B cell (primary cell): Measurements from ENCODE around the gene CUBN. TPM values are rescaled to one million over a fixed set of nuclear protein-coding genes. Genes with fewer than 3 reads are reported as not detected.

Experiments used
- ATAC-seq: fragments of 200-7000 bp; cut with Tn5 transposase; one replicate; pipeline ENCODE4 v1.10.0; 2021; ENCODE audit warnings: low read depth, mild to moderate bottlenecking, moderate number of reproducible peaks, moderate library complexity
- CTCF ChIA-PET: fragments of 350-600 bp; sonication (Branson Sonifier 250); formaldehyde crosslinking; loops from one replicate; lab custom pipeline; 2021; ENCODE audit warnings: antibody characterized with exemption, inconsistent platforms; lab: Charles Lee
- POLR2A ChIA-PET: fragments of 350-600 bp; sonication (Branson Sonifier 250); formaldehyde crosslinking; loops from one replicate; lab custom pipeline; 2021; ENCODE audit warnings: antibody characterized with exemption; lab: Charles Lee
- DNase-seq: peaks from one replicate; pipeline ENCODE4 v3.0.0; 2013
- H2AFZ ChIP-seq: 2 replicates; pipeline ENCODE4 v1.6.1; 2012; ENCODE audit warnings: mild to moderate bottlenecking, low read depth, low read length; ENCODE audit not compliant: insufficient read depth, poor library complexity, severe bottlenecking
- H3K27ac ChIP-seq, 2 donors: 1 replicate in 1 of 2; 2 replicates in 1 of 2; pipeline ENCODE4 v1.5.1; 2012 to 2013; ENCODE audit warnings: low read length in 2 of 2, mild to moderate bottlenecking in 2 of 2, moderate library complexity in 1 of 2
- H3K27me3 ChIP-seq, 4 experiments: fragments of 200-600 bp in 1 of 4; sonication (generic) in 1 of 4; replicated peaks in 1 of 4; 1 replicate in 2 of 4; 2 replicates in 2 of 4; pipeline versions ENCODE4 v1.6.1 to v1.7.0; 2013 to 2016; ENCODE audit warnings: low read length in 3 of 4, mild to moderate bottlenecking in 2 of 4, mixed read lengths in 1 of 4, moderate library complexity in 1 of 4; ENCODE audit not compliant: insufficient read depth in 4 of 4, control insufficient read depth in 3 of 4; ENCODE audit errors: control extremely low read depth in 1 of 4
- H3K36me3 ChIP-seq, 2 experiments: replicated peaks in 1 of 2; 1 replicate in 1 of 2; 2 replicates in 1 of 2; pipeline versions ENCODE4 v1.6.1 to v1.7.1; 2013; ENCODE audit warnings: low read length in 1 of 2; ENCODE audit not compliant: insufficient read depth in 2 of 2, control insufficient read depth in 1 of 2; ENCODE audit errors: control extremely low read depth in 1 of 2, extremely low read depth in 1 of 2
- H3K4me1 ChIP-seq, 2 donors: fragments of 200-600 bp in 1 of 2; sonication (generic) in 1 of 2; 1 replicate in 1 of 2; 2 replicates in 1 of 2; pipeline versions ENCODE4 v1.5.1 to v1.6.1; 2013 to 2017; ENCODE audit warnings: low read length in 2 of 2; ENCODE audit not compliant: control insufficient read depth in 2 of 2, insufficient read depth in 2 of 2
- H3K4me2 ChIP-seq: replicated peaks from 2 replicates; pipeline ENCODE3; 2012; ENCODE audit warnings: mild to moderate bottlenecking, low read depth, low read length; ENCODE audit not compliant: poor library complexity, severe bottlenecking
- H3K4me3 ChIP-seq, 5 experiments: fragments of 200-600 bp in 1 of 5; sonication (generic) in 1 of 5; 1 replicate in 3 of 5; 2 replicates in 2 of 5; pipeline versions ENCODE4 v1.5.1 to v1.7.0; 2011 to 2016; ENCODE audit warnings: low read length in 4 of 5, mild to moderate bottlenecking in 4 of 5, low read depth in 2 of 5, control low read depth in 1 of 5, moderate library complexity in 1 of 5; ENCODE audit not compliant: insufficient read depth in 1 of 5; ENCODE audit errors: control extremely low read depth in 1 of 5, extremely low read depth in 1 of 5
- H3K79me2 ChIP-seq: fragments of 200-600 bp; sonication (generic); one replicate; pipeline ENCODE4 v1.6.0; 2016; ENCODE audit warnings: low read length; ENCODE audit not compliant: control insufficient read depth, insufficient read depth
- H3K9ac ChIP-seq: fragments of 200-600 bp; sonication (generic); 2 replicates; pipeline ENCODE4 v1.6.1; 2017; ENCODE audit warnings: mild to moderate bottlenecking, low read length, moderate library complexity
- H3K9me3 ChIP-seq, 3 donors: one replicate each; pipeline versions ENCODE4 v1.6.1 to v1.7.1; 2013; ENCODE audit warnings: low read length in 2 of 3; ENCODE audit not compliant: control insufficient read depth in 2 of 3, insufficient read depth in 1 of 3; ENCODE audit errors: control extremely low read depth in 1 of 3
- H4K20me1 ChIP-seq: 2 replicates; pipeline ENCODE4 v1.6.0; 2012; ENCODE audit warnings: mild to moderate bottlenecking, low read length; ENCODE audit not compliant: insufficient read depth, control insufficient read depth, poor library complexity, severe bottlenecking
- H3K27ac Mint-ChIP-seq: one replicate; pipeline ENCODE4 v1.8.0; 2021; ENCODE audit warnings: mixed read lengths
- H3K27me3 Mint-ChIP-seq: one replicate; pipeline ENCODE4 v1.8.0; 2021; ENCODE audit warnings: mixed read lengths
- H3K4me1 Mint-ChIP-seq: one replicate; pipeline ENCODE4 v1.8.0; 2021; ENCODE audit warnings: mixed read lengths
- H3K4me3 Mint-ChIP-seq: one replicate; pipeline ENCODE4 v1.8.0; 2021; ENCODE audit warnings: mixed read lengths
- H3K9me3 Mint-ChIP-seq: one replicate; pipeline ENCODE4 v1.8.0; 2022; ENCODE audit warnings: mixed read lengths; ENCODE audit not compliant: insufficient read depth
- EZH2 ChIP-seq: IDR thresholded peaks from 2 replicates; pipeline ENCODE4 v1.6.1; 2012; ENCODE audit warnings: borderline replicate concordance, low read depth, mild to moderate bottlenecking, moderate library complexity, low read length; ENCODE audit not compliant: insufficient read depth, poor library complexity, severe bottlenecking
- WGBS: methylation state at CpG from one replicate; pipeline ENCODE4 v1.1.5; 2013; ENCODE audit warnings: missing lambda C conversion rate; ENCODE audit not compliant: insufficient coverage; 5-methylcytosine and 5-hydroxymethylcytosine counted together
- intact Hi-C: fragments of 100-400 bp; cut with micrococcal nuclease; formaldehyde crosslinking; loops from one replicate; pipeline ENCODE4 v1.10.0; 2022
- polyA plus RNA-seq: library from polyadenylated mRNA; depleted of rRNA; stranded (reverse); fragments of >200 nt; gene quantifications from 2 replicates; pipeline ENCODE4 v1.2.3, GENCODE V29; 2012
- total RNA-seq, 2 donors: library from RNA; stranded (reverse); fragments of 120-200 nt in 1 of 2; gene quantifications; 1 replicate in 1 of 2; 2 replicates in 1 of 2; pipeline versions ENCODE4 v1.2.3 to v1.2.4, GENCODE V29; 2013 to 2022
- TF ChIP-seq, protein P1 (sequence below): fragments of 200-600 bp; IDR thresholded peaks from one replicate; pipeline ENCODE4 v1.8.0; 2022; ENCODE audit warnings: antibody characterized with exemption, mild to moderate bottlenecking

CUBN gene
- total and polyA plus RNA-seq, 2 donors (not counting 1 experiment from before 2014, with no cell fraction given) = 4.2 to 5.7 TPM

DNA sequence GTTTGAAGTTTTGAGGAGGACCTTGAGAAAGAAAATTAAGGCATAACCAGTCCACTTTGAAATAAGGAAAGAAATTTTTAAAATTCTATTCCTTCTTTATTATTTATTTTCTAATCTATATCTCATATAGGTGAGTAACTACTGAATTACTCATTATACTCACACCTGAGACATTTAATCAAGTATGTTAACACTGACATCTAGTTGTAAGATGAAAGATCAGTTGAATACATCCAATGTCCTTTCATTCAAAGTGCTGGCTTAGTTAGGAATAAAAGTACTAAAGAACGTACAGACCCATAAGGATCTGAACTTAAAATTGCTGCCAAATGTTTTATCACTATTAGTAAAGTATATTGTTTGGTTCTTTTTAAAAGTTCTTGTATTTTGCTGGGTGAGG is 48.4 kb upstream of the CUBN start:
- H3K4me2 ChIP-seq = no peak overlapping the region
- Mint-ChIP-seq H3K9me3 (no peaks in the 10 kb centered on the region), H3K4me1 (peaks cover 7% of the 10 kb centered on the region), H3K4me3 (no peak overlapping the region), H3K27me3 (no peaks in the 10 kb centered on the region), H3K27ac (no peak overlapping the region)
- no CpG with 5 or more reads among the region's 1 CpG for WGBS
- H3K4me3 ChIP-seq = no peak overlapping the region
- ATAC-seq (no peak), DNase-seq (no peak)
- no peaks in the 10 kb centered on the region for H3K27me3 ChIP-seq
- H3K27ac ChIP-seq = no peak overlapping the region
- H3K36me3 ChIP-seq = no peaks in the 10 kb centered on the region
- no peaks in the 10 kb centered on the region for H4K20me1 ChIP-seq
- peaks cover 11% of the 10 kb centered on the region for H3K79me2 ChIP-seq
- H3K9ac ChIP-seq = no peak overlapping the region
- ChIA-PET POLR2A (interaction anchor here (0.7 kb wide), 1 partner anchor 69 kb away, joined by 9 read pairs; no protein-coding TSS in a partner anchor), CTCF (no interaction called here)
- intact Hi-C loops = no loop called here
- H3K4me1 ChIP-seq = peaks cover 3 to 5% of the 10 kb centered on the region in 2 donors
- TF ChIP-seq, protein P1, sequence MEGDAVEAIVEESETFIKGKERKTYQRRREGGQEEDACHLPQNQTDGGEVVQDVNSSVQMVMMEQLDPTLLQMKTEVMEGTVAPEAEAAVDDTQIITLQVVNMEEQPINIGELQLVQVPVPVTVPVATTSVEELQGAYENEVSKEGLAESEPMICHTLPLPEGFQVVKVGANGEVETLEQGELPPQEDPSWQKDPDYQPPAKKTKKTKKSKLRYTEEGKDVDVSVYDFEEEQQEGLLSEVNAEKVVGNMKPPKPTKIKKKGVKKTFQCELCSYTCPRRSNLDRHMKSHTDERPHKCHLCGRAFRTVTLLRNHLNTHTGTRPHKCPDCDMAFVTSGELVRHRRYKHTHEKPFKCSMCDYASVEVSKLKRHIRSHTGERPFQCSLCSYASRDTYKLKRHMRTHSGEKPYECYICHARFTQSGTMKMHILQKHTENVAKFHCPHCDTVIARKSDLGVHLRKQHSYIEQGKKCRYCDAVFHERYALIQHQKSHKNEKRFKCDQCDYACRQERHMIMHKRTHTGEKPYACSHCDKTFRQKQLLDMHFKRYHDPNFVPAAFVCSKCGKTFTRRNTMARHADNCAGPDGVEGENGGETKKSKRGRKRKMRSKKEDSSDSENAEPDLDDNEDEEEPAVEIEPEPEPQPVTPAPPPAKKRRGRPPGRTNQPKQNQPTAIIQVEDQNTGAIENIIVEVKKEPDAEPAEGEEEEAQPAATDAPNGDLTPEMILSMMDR = no peak
- no peak for TF ChIP-seq EZH2
- H3K9me3 ChIP-seq = no peaks in the 10 kb centered on the region
- no peak overlapping the region for H2AFZ ChIP-seq

DNA sequence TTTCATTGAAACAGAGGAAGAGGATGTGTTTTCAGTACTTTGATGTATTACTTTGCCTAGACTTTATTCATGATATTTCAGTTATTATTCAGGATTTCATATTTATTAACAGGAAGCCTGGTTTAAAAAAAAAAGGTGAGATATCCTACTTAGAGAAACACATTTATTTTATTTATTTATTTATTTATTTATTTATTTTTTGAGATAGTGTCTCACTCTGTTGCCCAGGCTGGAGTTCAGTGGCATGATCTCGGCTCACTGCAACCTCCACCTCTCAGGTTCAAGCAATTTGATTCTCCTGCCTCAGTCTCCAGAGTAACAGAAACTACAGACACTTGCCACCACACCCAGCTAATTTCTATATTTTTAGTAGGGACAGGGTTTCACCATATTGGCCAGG is 47.4 kb upstream of the CUBN start:
- DNase-seq (no peak), ATAC-seq (no peak)
- peaks cover 6% of the 10 kb centered on the region for H3K4me1 Mint-ChIP-seq
- H3K27me3 ChIP-seq = no peaks in the 10 kb centered on the region
- H3K4me3 ChIP-seq = no peak overlapping the region
- no peak overlapping the region for H3K4me3 Mint-ChIP-seq
- H4K20me1 ChIP-seq = no peaks in the 10 kb centered on the region
- intact Hi-C loops = no loop called here
- no peak overlapping the region for H3K27ac Mint-ChIP-seq
- ChIA-PET CTCF (no interaction called here), POLR2A (no interaction called here)
- no peaks in the 10 kb centered on the region for H3K9me3 Mint-ChIP-seq
- H3K79me2 ChIP-seq = peaks cover 5% of the 10 kb centered on the region
- no peaks in the 10 kb centered on the region for H3K36me3 ChIP-seq
- peaks cover 3 to 5% of the 10 kb centered on the region in 2 donors for H3K4me1 ChIP-seq
- H3K9me3 ChIP-seq = no peaks in the 10 kb centered on the region
- 100% methylated on average over 1 of the region's 1 CpG for WGBS
- TF ChIP-seq, protein P1 = no peak
- TF ChIP-seq EZH2 = no peak
- no peak overlapping the region for H3K4me2 ChIP-seq
- H3K9ac ChIP-seq = no peak overlapping the region
- H3K27me3 Mint-ChIP-seq = no peaks in the 10 kb centered on the region
- no peak overlapping the region for H3K27ac ChIP-seq
- no peak overlapping the region for H2AFZ ChIP-seq
